ENCODE measurements around the gene SUN1. TPM values are rescaled to one million over a fixed set of nuclear protein-coding genes. Genes with fewer than 3 reads are reported as not detected.

SUN1 gene
- total and polyA plus RNA-seq, 7 experiments from 2014 or later, result 39.4 to 254 (median 97.2) TPM

GRCh38 chr7:805261-805660, 27.0 kb upstream of the SUN1 start:
- H3K4me3 ChIP-seq (ENCODE audit: low read length), result no peak overlapping the region
- ChIA-PET CTCF (interaction anchor here (0.6 kb wide), 1 partner anchor 1495 kb away, joined by 3 read pairs; no protein-coding TSS in a partner anchor), POLR2A (interaction anchor here (0.7 to 1.4 kb wide), 2 partner anchors 28 to 599 kb away, joined by 3 read pairs; no protein-coding TSS in a partner anchor)
- ATAC-seq (no peak), DNase-seq (no peak)
- intact Hi-C loops (cut with micrococcal nuclease), result no loop called here
- no peaks in the 10 kb centered on the region for H3K27me3 ChIP-seq (ENCODE audit: control insufficient read depth in 2 of 2, insufficient read depth in 2 of 2, low read length in 2 of 2)
- peaks cover 0 to 10% (median 0%) of the 10 kb centered on the region in 5 donors for H3K27me3 Mint-ChIP-seq
- peaks cover 0 to 4% (median 0%) of the 10 kb centered on the region in 7 donors for H3K4me1 Mint-ChIP-seq
- no peaks in the 10 kb centered on the region for H3K4me1 ChIP-seq (ENCODE audit: control insufficient read depth in 2 of 2, insufficient read depth in 2 of 2, low read length in 2 of 2)
- H3K27ac Mint-ChIP-seq, result peak overlapping the region in 2 of 9 donors; percentile 18 to 32
- H3K4me3 Mint-ChIP-seq, result no peak overlapping the region
- peaks cover 0 to 2% (median 0%) of the 10 kb centered on the region in 5 donors for H3K36me3 Mint-ChIP-seq
- H3K9me3 Mint-ChIP-seq, result peaks cover 0 to 7% (median 0%) of the 10 kb centered on the region in 11 donors
- H3K36me3 ChIP-seq (ENCODE audit: control insufficient read depth in 2 of 3, insufficient read depth in 3 of 3, low read length in 3 of 3), result no peaks in the 10 kb centered on the region
- H3K9me3 ChIP-seq (ENCODE audit: control insufficient read depth in 2 of 3, low read length in 3 of 3), result no peaks in the 10 kb centered on the region
- no peak overlapping the region for H3K27ac ChIP-seq (ENCODE audit: low read depth, low read length)

GRCh38 chr7:815284-816216, 16.7 kb upstream of the SUN1 start:
- ChIA-PET POLR2A (interaction anchor here (1.2 to 5.0 kb wide), 4 partner anchors 13 to 95 kb away, joined by 4 to 36 read pairs (median 18); partner anchors contain the start of genes GET4 and SUN1), CTCF (interaction anchor here (0.6 kb wide), 1 partner anchor 16 kb away, joined by 5 read pairs; no protein-coding TSS in a partner anchor)
- no peaks in the 10 kb centered on the region for H3K9me3 Mint-ChIP-seq
- peaks cover 0 to 18% (median 3%) of the 10 kb centered on the region in 5 donors for H3K36me3 Mint-ChIP-seq
- Histone ChIP-seq H3K27me3 (ENCODE audit: control insufficient read depth in 2 of 2, insufficient read depth in 2 of 2, low read length in 2 of 2) (no peaks in the 10 kb centered on the region), H3K9me3 (ENCODE audit: control insufficient read depth in 2 of 3, low read length in 3 of 3) (no peaks in the 10 kb centered on the region), H3K4me1 (ENCODE audit: control insufficient read depth in 2 of 2, insufficient read depth in 2 of 2, low read length in 2 of 2) (peaks cover 27 to 32% of the 10 kb centered on the region in 2 donors), H3K36me3 (ENCODE audit: control insufficient read depth in 2 of 3, insufficient read depth in 3 of 3, low read length in 3 of 3) (no peaks in the 10 kb centered on the region), H3K4me3 (ENCODE audit: low read length) (peak overlapping the region; percentile 52), H3K27ac (ENCODE audit: low read depth, low read length) (peak overlapping the region; percentile 59)
- intact Hi-C loops (cut with micrococcal nuclease), result loop anchor here (1.0 to 10.0 kb wide), 12 partner anchors 17 to 1539 kb away; partner anchors contain the start of genes DNAAF5 (in 2 of the 2), COX19 (in 1 of the 2), EIF3B (in 1 of the 2) and GET4 (in 1 of the 2)
- ATAC-seq, result no peak
- H3K4me1 Mint-ChIP-seq, result peaks cover 43 to 65% (median 56%) of the 10 kb centered on the region in 7 donors
- H3K27me3 Mint-ChIP-seq, result peaks cover 0 to 47% (median 0%) of the 10 kb centered on the region in 5 donors
- peak in 5 of 9 donors; percentile 18 to 34 (median 20) for DNase-seq
- H3K4me3 Mint-ChIP-seq, result peak overlapping the region; percentile 83 to 98 (median 88)
- peak overlapping the region; percentile 58 to 91 (median 81) for H3K27ac Mint-ChIP-seq

- H3K27ac ChIP-seq (ENCODE audit: low read depth, low read length), result peak overlapping the region; percentile 59
- peak overlapping the region; percentile 52 for H3K4me3 ChIP-seq (ENCODE audit: low read length)
- Mint-ChIP-seq H3K9me3 (no peaks in the 10 kb centered on the region), H3K4me1 (peaks cover 45 to 72% (median 61%) of the 10 kb centered on the region in 7 donors), H3K36me3 (peaks cover 0 to 21% (median 7%) of the 10 kb centered on the region in 5 donors), H3K4me3 (peak overlapping the region; percentile 60 to 98 (median 88)), H3K27ac (peak overlapping the region in 3 of 9 donors; percentile 9 to 85 (median 65)), H3K27me3 (peaks cover 0 to 42% (median 0%) of the 10 kb centered on the region in 5 donors)
- intact Hi-C loops (cut with micrococcal nuclease), result loop anchor here (1.0 to 10.0 kb wide), 12 partner anchors 16 to 1538 kb away; partner anchors contain the start of genes DNAAF5 (in 2 of the 2), COX19 (in 1 of the 2), EIF3B (in 1 of the 2) and GET4 (in 1 of the 2)
- ATAC-seq, result peak; percentile 98
- peaks cover 27 to 32% of the 10 kb centered on the region in 2 donors for H3K4me1 ChIP-seq (ENCODE audit: control insufficient read depth in 2 of 2, insufficient read depth in 2 of 2, low read length in 2 of 2)
- ChIA-PET CTCF (no interaction called here), POLR2A (interaction anchor here (1.2 to 5.0 kb wide), 5 partner anchors 12 to 344 kb away, joined by 3 to 30 read pairs (median 16); partner anchors contain the start of genes GET4, SUN1 and ZFAND2A)
- peak; percentile 95 to 98 (median 97) for DNase-seq
- H3K9me3 ChIP-seq (ENCODE audit: control insufficient read depth in 2 of 3, low read length in 3 of 3), result no peaks in the 10 kb centered on the region
- no peaks in the 10 kb centered on the region for H3K27me3 ChIP-seq (ENCODE audit: control insufficient read depth in 2 of 2, insufficient read depth in 2 of 2, low read length in 2 of 2)
- H3K36me3 ChIP-seq (ENCODE audit: control insufficient read depth in 2 of 3, insufficient read depth in 3 of 3, low read length in 3 of 3), result no peaks in the 10 kb centered on the region
Observed at GRCh38 chr7:816300-816750, 16.0 kb upstream of the SUN1 start.

- peak overlapping the region; percentile 57 for H3K4me3 ChIP-seq (ENCODE audit: low read length)
- intact Hi-C loops (cut with micrococcal nuclease), result loop anchor here (1.0 to 10.0 kb wide), 13 partner anchors 15 to 1538 kb away; partner anchors contain the start of genes DNAAF5 (in 2 of the 2), GET4 (in 2 of the 2), COX19 (in 1 of the 2) and EIF3B (in 1 of the 2)
- Mint-ChIP-seq H3K36me3 (peaks cover 0 to 21% (median 7%) of the 10 kb centered on the region in 5 donors), H3K4me1 (peaks cover 48 to 75% (median 64%) of the 10 kb centered on the region in 7 donors), H3K27me3 (peaks cover 0 to 36% (median 0%) of the 10 kb centered on the region in 5 donors), H3K4me3 (peak overlapping the region; percentile 89 to 98 (median 96)), H3K27ac (peak overlapping the region; percentile 29 to 96 (median 92)), H3K9me3 (no peaks in the 10 kb centered on the region)
- no peak for ATAC-seq
- no peaks in the 10 kb centered on the region for H3K36me3 ChIP-seq (ENCODE audit: control insufficient read depth in 2 of 3, insufficient read depth in 3 of 3, low read length in 3 of 3)
- peak overlapping the region; percentile 85 for H3K27ac ChIP-seq (ENCODE audit: low read depth, low read length)
- DNase-seq, result peak in 5 of 9 donors; percentile 15 to 61 (median 24)
- no peaks in the 10 kb centered on the region for H3K27me3 ChIP-seq (ENCODE audit: control insufficient read depth in 2 of 2, insufficient read depth in 2 of 2, low read length in 2 of 2)
- ChIA-PET POLR2A (interaction anchor here (0.6 to 5.0 kb wide), 8 partner anchors 11 to 687 kb away, joined by 3 to 30 read pairs (median 4); partner anchors contain the start of genes GET4, SUN1 and ZFAND2A), CTCF (interaction anchor here (1.4 kb wide), 1 partner anchor 18 kb away, joined by 4 read pairs; no protein-coding TSS in a partner anchor)
- peaks cover 25 to 26% of the 10 kb centered on the region in 2 donors for H3K4me1 ChIP-seq (ENCODE audit: control insufficient read depth in 2 of 2, insufficient read depth in 2 of 2, low read length in 2 of 2)
- no peaks in the 10 kb centered on the region for H3K9me3 ChIP-seq (ENCODE audit: control insufficient read depth in 2 of 3, low read length in 3 of 3)
Observed at GRCh38 chr7:816751-817671, 15.3 kb upstream of the SUN1 start.

GRCh38 chr7:818031-818699, 14.1 kb upstream of the SUN1 start:
- H3K4me1 Mint-ChIP-seq, result peaks cover 44 to 76% (median 67%) of the 10 kb centered on the region in 7 donors
- ATAC-seq (no peak), DNase-seq (peak in 1 of 9 donors; percentile 24)
- Histone ChIP-seq H3K4me3 (ENCODE audit: low read length) (peak overlapping the region; percentile 57), H3K27ac (ENCODE audit: low read depth, low read length) (no peak overlapping the region), H3K9me3 (ENCODE audit: control insufficient read depth in 2 of 3, low read length in 3 of 3) (no peaks in the 10 kb centered on the region), H3K4me1 (ENCODE audit: control insufficient read depth in 2 of 2, insufficient read depth in 2 of 2, low read length in 2 of 2) (peaks cover 13 to 18% of the 10 kb centered on the region in 2 donors), H3K36me3 (ENCODE audit: control insufficient read depth in 2 of 3, insufficient read depth in 3 of 3, low read length in 3 of 3) (peaks cover 0 to 7% (median 0%) of the 10 kb centered on the region in 3 experiments), H3K27me3 (ENCODE audit: control insufficient read depth in 2 of 2, insufficient read depth in 2 of 2, low read length in 2 of 2) (no peaks in the 10 kb centered on the region)
- ChIA-PET CTCF (interaction anchor here (1.4 kb wide), 1 partner anchor 19 kb away, joined by 4 read pairs; no protein-coding TSS in a partner anchor), POLR2A (interaction anchor here (0.6 to 5.0 kb wide), 6 partner anchors 10 to 686 kb away, joined by 3 to 30 read pairs (median 10); partner anchors contain the start of genes GET4, SUN1 and ZFAND2A)
- intact Hi-C loops (cut with micrococcal nuclease), result loop anchor here (5.0 to 10.0 kb wide), 5 partner anchors 203 to 1537 kb away; partner anchors contain the start of gene EIF3B (in 1 of the 2)
- peaks cover 0 to 29% (median 0%) of the 10 kb centered on the region in 5 donors for H3K27me3 Mint-ChIP-seq
- peaks cover 0 to 21% (median 12%) of the 10 kb centered on the region in 5 donors for H3K36me3 Mint-ChIP-seq
- peak overlapping the region in 8 of 9 donors; percentile 29 to 96 (median 92) for H3K27ac Mint-ChIP-seq
- H3K9me3 Mint-ChIP-seq, result no peaks in the 10 kb centered on the region
- peak overlapping the region; percentile 89 to 98 (median 96) for H3K4me3 Mint-ChIP-seq

All from naive thymus-derived CD4-positive, alpha-beta T cell (primary cell).